CD4-positive, alpha-beta T cell (primary cell): ENCODE data around the gene PRKAR1B. TPM values are rescaled to one million over a fixed set of nuclear protein-coding genes. Genes with fewer than 3 reads are reported as not detected.

ENCODE experiments used
- ATAC-seq: fragments of 200-7000 bp; cut with Tn5 transposase; one replicate; pipeline ENCODE4 v1.10.0; 2022; ENCODE audit warnings: mild to moderate bottlenecking; ENCODE audit not compliant: poor library complexity
- CTCF ChIA-PET: fragments of 350-600 bp; sonication (Branson Sonifier 250); formaldehyde crosslinking; loops from one replicate; lab custom pipeline; 2021; ENCODE audit warnings: antibody characterized with exemption, inconsistent platforms; lab: Charles Lee
- POLR2A ChIA-PET: fragments of 350-600 bp; sonication (Branson Sonifier 250); formaldehyde crosslinking; loops from one replicate; lab custom pipeline; 2021; ENCODE audit warnings: antibody characterized with exemption, inconsistent platforms; lab: Charles Lee
- DNase-seq, 14 experiments: peaks; one replicate each; pipeline ENCODE4 v3.0.0-alpha.2; 2013 to 2020; ENCODE audit warnings: mixed read lengths in 2 of 14
- H3K27ac ChIP-seq, 2 donors: one replicate each; pipeline versions ENCODE4 v1.5.1 to v1.7.0; 2013; ENCODE audit warnings: low read length in 2 of 2, low read depth in 1 of 2, mild to moderate bottlenecking in 1 of 2
- H3K27me3 ChIP-seq, 2 experiments: 1 replicate in 1 of 2; 2 replicates in 1 of 2; pipeline versions ENCODE4 v1.6.1 to v1.7.0; 2013; ENCODE audit warnings: low read length in 2 of 2, control low read depth in 1 of 2, mild to moderate bottlenecking in 1 of 2, moderate library complexity in 1 of 2; ENCODE audit not compliant: insufficient read depth in 2 of 2, control insufficient read depth in 1 of 2
- H3K36me3 ChIP-seq: one replicate; pipeline ENCODE4 v1.6.1; 2013; ENCODE audit warnings: low read length, control low read depth; ENCODE audit not compliant: insufficient read depth
- H3K4me1 ChIP-seq: one replicate; pipeline ENCODE4 v1.6.1; 2013; ENCODE audit warnings: low read length, control low read depth; ENCODE audit not compliant: insufficient read depth
- H3K4me3 ChIP-seq: one replicate; pipeline ENCODE4 v1.5.1; 2013; ENCODE audit warnings: mild to moderate bottlenecking, low read length, moderate library complexity
- H3K9me3 ChIP-seq, 2 experiments: 1 replicate in 1 of 2; 2 replicates in 1 of 2; pipeline versions ENCODE4 v1.6.1 to v1.7.0; 2013; ENCODE audit warnings: low read length in 2 of 2, mild to moderate bottlenecking in 2 of 2, control low read depth in 1 of 2, moderate library complexity in 1 of 2; ENCODE audit not compliant: control insufficient read depth in 1 of 2, insufficient read depth in 1 of 2
- H3K27ac Mint-ChIP-seq: one replicate; pipeline ENCODE4 v1.8.0; 2020; ENCODE audit warnings: mixed read lengths
- H3K27me3 Mint-ChIP-seq: one replicate; pipeline ENCODE4 v1.8.0; 2021; ENCODE audit warnings: mixed read lengths
- H3K36me3 Mint-ChIP-seq: one replicate; pipeline ENCODE4 v1.8.0; 2021; ENCODE audit warnings: low read depth, mixed read lengths
- H3K4me1 Mint-ChIP-seq: one replicate; pipeline ENCODE4 v1.8.0; 2021; ENCODE audit warnings: low read depth, mixed read lengths
- H3K4me3 Mint-ChIP-seq: one replicate; pipeline ENCODE4 v1.8.0; 2020; ENCODE audit warnings: mild to moderate bottlenecking, mixed read lengths
- H3K9me3 Mint-ChIP-seq: one replicate; pipeline ENCODE4 v1.8.0; 2020; ENCODE audit warnings: mixed read lengths
- intact Hi-C, 2 experiments: fragments of 100-400 bp; cut with DNase I in 1 of 2; cut with micrococcal nuclease in 1 of 2; formaldehyde crosslinking; loops; one replicate each; pipeline versions ENCODE4 v1.15.1 to v1.9.0; 2023 to 2025; cut with DNase I, micrococcal nuclease
- polyA plus RNA-seq, 2 donors: library from polyadenylated mRNA; unstranded; fragments of 120-200 nt; gene quantifications; one replicate each; pipeline ENCODE4 v1.2.1, GENCODE V29; 2013
- total RNA-seq, 174 experiments: library from RNA in 2 of 174; stranded (reverse) in 2 of 174; gene quantifications; one replicate each; pipeline ENCODE4 v1.2.3 and lab custom pipeline; 2021 to 2026
- TF ChIP-seq, protein P1 (sequence below): fragments of 200-600 bp; IDR thresholded peaks from one replicate; pipeline ENCODE4 v1.8.0; 2022; ENCODE audit warnings: antibody characterized with exemption, mild to moderate bottlenecking

The PRKAR1B gene
- total RNA-seq = 10 to 100 TPM; 18.8 to 19.5 TPM
- polyA plus RNA-seq (2013, experiment 1 of 2) = 12.8 TPM
- 9.2 TPM for polyA plus RNA-seq (2013, experiment 2 of 2)
- 4.9 to 67.2 (median 25.1) reads per million in 172 experiments for total RNA-seq (lab: John Stamatoyannopoulos, UW)

GRCh38 chr7:727104-727805 is at the start of gene PRKAR1B:
Gene PRKAR1B (minus strand): TSS chr7:727281. CDS start chr7:711505, 15,776 bp downstream.
- Histone ChIP-seq H3K4me1 (peaks cover 21% of the 10 kb centered on the region), H3K4me3 (peak within 1 kb of the TSS; percentile 73), H3K36me3 (peaks cover 16% of the 10 kb centered on the region), H3K27ac (peak within 1 kb of the TSS; percentile 62 to 64), H3K27me3 (no peaks in the 10 kb centered on the region), H3K9me3 (peaks cover 0 to 4% of the 10 kb centered on the region in 2 experiments)
- Mint-ChIP-seq H3K9me3 (no peaks in the 10 kb centered on the region), H3K27ac (peak within 1 kb of the TSS; percentile 36), H3K36me3 (peaks cover 42% of the 10 kb centered on the region), H3K27me3 (no peaks in the 10 kb centered on the region), H3K4me1 (peaks cover 27% of the 10 kb centered on the region), H3K4me3 (peak within 1 kb of the TSS; percentile 91)
- ATAC-seq (peak; percentile 59), DNase-seq (peak in 11 of 14 experiments; percentile 13 to 64 (median 28))
- CTCF ChIA-PET = no interaction called here
- POLR2A ChIA-PET = interaction anchor here (0.7 to 1.6 kb wide), 3 partner anchors 109 to 375 kb away, joined by 3 to 4 read pairs (median 3); partner anchors contain the start of gene COX19
- intact Hi-C loops = loop anchor here (5.0 kb wide), 2 partner anchors 145 to 150 kb away; partner anchors contain the start of gene GET4 (in 1 of the 2)
- TF ChIP-seq, protein P1, sequence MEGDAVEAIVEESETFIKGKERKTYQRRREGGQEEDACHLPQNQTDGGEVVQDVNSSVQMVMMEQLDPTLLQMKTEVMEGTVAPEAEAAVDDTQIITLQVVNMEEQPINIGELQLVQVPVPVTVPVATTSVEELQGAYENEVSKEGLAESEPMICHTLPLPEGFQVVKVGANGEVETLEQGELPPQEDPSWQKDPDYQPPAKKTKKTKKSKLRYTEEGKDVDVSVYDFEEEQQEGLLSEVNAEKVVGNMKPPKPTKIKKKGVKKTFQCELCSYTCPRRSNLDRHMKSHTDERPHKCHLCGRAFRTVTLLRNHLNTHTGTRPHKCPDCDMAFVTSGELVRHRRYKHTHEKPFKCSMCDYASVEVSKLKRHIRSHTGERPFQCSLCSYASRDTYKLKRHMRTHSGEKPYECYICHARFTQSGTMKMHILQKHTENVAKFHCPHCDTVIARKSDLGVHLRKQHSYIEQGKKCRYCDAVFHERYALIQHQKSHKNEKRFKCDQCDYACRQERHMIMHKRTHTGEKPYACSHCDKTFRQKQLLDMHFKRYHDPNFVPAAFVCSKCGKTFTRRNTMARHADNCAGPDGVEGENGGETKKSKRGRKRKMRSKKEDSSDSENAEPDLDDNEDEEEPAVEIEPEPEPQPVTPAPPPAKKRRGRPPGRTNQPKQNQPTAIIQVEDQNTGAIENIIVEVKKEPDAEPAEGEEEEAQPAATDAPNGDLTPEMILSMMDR = no peak

DNA sequence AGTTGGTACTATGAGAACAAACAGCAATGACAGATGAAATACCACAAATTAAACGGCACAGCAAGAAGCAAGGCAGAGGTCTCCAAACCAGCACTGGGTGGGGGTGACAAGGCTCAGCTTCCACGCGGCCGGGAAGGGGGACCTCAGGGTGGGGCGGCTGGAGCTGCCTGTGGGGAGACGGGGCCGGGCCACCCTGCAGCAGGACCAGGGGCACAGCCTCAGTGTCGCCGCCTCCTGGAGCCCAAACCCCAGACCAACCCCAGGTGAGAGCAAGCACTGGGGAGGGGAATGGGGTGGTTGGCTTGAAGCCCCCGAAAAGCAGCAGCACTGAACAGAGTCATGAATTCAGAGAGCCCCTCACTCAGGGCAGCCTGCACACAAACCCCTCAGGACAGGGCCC is 49.3 kb upstream of the PRKAR1B start:
- H3K4me1 ChIP-seq = no peaks in the 10 kb centered on the region
- ChIA-PET CTCF (no interaction called here), POLR2A (no interaction called here)
- no peaks in the 10 kb centered on the region for H3K27me3 Mint-ChIP-seq
- H3K4me3 Mint-ChIP-seq = no peak overlapping the region
- no peaks in the 10 kb centered on the region for H3K9me3 ChIP-seq
- intact Hi-C loops = no loop called here
- H3K36me3 ChIP-seq = peaks cover 27% of the 10 kb centered on the region
- TF ChIP-seq, protein P1 = no peak
- no peak for ATAC-seq
- H3K9me3 Mint-ChIP-seq = no peaks in the 10 kb centered on the region
- H3K4me3 ChIP-seq = no peak overlapping the region
- H3K4me1 Mint-ChIP-seq = no peaks in the 10 kb centered on the region
- H3K36me3 Mint-ChIP-seq = peaks cover 40% of the 10 kb centered on the region
- H3K27me3 ChIP-seq = no peaks in the 10 kb centered on the region
- no peak overlapping the region for H3K27ac Mint-ChIP-seq
- no peak overlapping the region for H3K27ac ChIP-seq
- DNase-seq = no peak

GRCh38 chr7:774161-775109 is 47.4 kb upstream of the PRKAR1B start:
- Histone ChIP-seq H3K4me1 (no peaks in the 10 kb centered on the region), H3K9me3 (no peaks in the 10 kb centered on the region), H3K36me3 (peaks cover 26% of the 10 kb centered on the region), H3K27ac (no peak overlapping the region), H3K27me3 (no peaks in the 10 kb centered on the region), H3K4me3 (no peak overlapping the region)
- intact Hi-C loops = loop anchor here (1.0 to 5.0 kb wide), 3 partner anchors 247 to 452 kb away; no protein-coding TSS in a partner anchor
- H3K4me3 Mint-ChIP-seq = no peak overlapping the region
- TF ChIP-seq, protein P1 = peak; percentile 94
- H3K4me1 Mint-ChIP-seq = no peaks in the 10 kb centered on the region
- ChIA-PET CTCF (interaction anchor here (1.0 kb wide), 2 partner anchors 8 to 453 kb away, joined by 3 to 4 read pairs; no protein-coding TSS in a partner anchor), POLR2A (no interaction called here)
- DNase-seq = peak; percentile 34 to 79 (median 58)
- no peak overlapping the region for H3K27ac Mint-ChIP-seq
- H3K27me3 Mint-ChIP-seq = no peaks in the 10 kb centered on the region
- ATAC-seq = peak; percentile 93
- H3K9me3 Mint-ChIP-seq = no peaks in the 10 kb centered on the region
- H3K36me3 Mint-ChIP-seq = peaks cover 32% of the 10 kb centered on the region
